Hindlimb muscle (tissue), 1 donor: ENCODE results near the gene KRTAP21-1. TPM values are rescaled to one million over a fixed set of nuclear protein-coding genes. Genes with fewer than 3 reads are reported as not detected.
"Not testable (repeated sequence)": the region's sequence is repeated elsewhere in the genome, so short reads cannot be mapped to it uniquely, and the experiment has no call there.

ENCODE experiments used
- DNase-seq: peaks from one replicate; pipeline ENCODE4 v3.0.0-alpha.2; 2013
- polyA plus RNA-seq: library from polyadenylated mRNA; unstranded; fragments of 120-200 nt; gene quantifications from one replicate; pipeline ENCODE4 v1.2.1, GENCODE V29; 2013; ENCODE audit not compliant: insufficient read length

The KRTAP21-1 gene
- polyA plus RNA-seq = not detected

- not testable (repeated sequence) for DNase-seq
These were observed at the start of gene KRTAP21-1 for GRCh38 chr21:30755328-30755727. Gene KRTAP21-1 (minus strand): TSS chr21:30755428. CDS start chr21:30755378, 50 bp downstream.

DNA sequence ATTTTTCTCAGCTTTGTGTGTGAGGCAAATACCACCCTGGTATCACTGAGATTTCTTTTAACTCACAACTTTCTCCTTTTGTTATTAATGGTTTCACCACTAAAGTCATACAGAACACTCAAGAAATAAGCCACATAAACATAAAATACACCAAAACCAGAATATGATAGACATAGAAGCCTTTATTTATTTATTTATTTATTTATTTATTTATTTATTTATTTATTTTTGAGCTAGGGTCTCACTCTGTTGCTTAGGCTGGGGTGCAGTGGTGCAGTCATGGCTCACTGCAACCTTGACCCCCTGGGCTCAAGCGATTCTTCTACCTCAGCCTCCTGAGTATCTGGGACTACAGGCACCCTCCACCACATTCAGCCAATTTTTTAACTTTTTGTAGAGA lies 45.4 kb upstream of the KRTAP21-1 start:
- DNase-seq = no peak

DNA sequence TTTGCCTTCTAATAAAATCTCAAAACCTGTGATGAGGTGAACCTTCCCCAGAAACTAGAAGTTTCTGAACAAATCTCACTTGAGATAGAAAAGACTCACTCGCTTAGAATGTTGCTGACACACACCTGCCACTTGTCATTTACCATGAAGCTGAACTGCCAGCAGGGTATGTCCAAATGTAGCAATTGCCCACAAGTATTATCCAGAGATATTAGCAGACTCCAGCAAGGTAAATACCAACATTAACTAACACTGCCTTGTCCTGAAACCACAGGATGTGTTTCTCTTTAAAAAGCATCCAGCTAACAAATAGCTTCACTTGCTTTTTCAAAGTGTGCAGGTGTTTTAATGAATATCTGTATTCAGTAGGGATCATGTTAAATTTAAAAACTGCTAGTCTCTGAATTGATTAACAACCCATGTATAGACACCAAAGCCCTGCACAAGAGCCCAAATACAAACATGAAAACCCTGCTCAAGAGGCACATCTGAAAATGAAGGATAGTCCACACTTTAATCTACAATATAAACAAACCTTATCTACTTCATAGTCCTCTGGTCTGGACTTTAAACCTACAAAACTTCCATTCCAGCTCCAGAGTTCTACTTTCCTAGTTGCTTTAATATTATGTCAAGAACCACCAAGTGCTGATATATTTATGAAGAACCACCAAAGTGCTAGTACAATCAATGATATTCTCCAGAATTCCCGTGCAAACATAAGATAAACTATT lies 38.5 kb upstream of the KRTAP21-1 start:
- no peak for DNase-seq

DNA sequence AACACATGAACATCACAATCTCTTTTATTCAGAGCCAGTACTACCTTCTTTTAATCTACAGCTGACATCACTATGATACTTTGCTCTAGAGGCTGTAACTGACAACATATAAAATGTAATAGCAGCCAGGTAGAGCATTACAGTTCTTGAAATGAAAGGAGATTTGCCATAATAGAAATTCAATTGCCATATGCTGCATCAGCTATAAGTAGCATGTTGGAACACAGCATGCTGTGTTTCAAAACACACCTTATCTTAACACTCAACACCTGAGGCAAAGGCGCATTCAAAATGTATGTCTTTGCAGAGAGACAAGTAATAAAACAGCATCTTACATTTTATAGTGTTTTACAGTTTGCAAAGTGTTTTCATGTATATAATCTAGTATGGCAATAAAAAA lies 24.0 kb upstream of the KRTAP21-1 start:
- DNase-seq = no peak

DNA sequence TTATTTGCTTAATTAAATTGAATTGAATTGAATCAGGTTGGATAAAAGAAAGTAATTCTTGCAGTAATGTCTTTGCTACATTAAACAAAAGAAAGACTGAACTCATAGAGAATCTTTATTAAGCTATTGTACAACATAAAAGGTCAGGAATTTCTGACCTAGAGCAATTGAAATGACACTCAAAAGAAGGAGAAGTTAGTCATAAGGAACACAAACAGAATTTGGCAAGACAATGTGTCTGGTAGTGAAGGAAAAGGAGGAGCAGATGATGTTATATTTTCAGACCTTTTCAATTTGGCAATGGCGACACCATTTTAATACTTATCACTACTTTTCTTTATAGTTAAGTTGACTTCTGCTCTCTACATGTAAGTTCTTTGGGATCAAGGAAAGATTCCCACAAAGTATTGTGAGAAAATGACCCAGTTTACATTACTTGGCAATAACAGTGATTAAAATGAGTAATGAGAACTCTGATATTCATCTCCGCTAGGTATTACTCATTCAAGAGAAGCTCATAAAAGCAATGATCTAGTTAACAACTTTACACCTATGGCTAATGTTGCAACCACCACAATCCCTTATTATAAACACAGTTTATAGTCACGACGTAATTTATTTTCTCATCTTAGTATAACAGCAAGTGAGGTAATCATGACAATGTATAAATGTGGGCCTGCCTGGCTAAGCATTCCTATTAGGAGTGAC lies 14.7 kb upstream of the KRTAP21-1 start:
- DNase-seq = no peak

DNA sequence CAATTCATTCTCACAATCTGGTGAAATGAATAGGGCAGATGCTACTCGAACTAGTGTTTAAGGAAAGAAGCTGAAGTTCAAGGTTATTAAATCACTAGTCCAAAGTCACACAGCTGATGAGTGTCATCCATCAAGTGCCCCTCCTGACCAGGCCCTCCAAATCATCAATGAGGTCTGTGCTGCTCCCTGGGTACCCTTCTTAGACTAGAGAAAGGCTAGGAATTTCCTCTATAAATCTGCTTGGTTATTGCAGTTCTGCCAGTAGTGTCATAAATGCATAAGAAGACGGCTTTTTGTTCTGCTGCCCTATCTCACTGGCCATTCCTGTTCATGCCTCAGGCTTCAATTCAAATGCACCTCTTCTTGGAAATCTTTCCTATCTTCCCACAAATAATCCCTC lies 5.5 kb upstream of the KRTAP21-1 start:
- no peak for DNase-seq

- peak; percentile 22 for DNase-seq
These were observed 3.1 kb upstream of the KRTAP21-1 start for GRCh38 chr21:30758306-30758705.

DNA sequence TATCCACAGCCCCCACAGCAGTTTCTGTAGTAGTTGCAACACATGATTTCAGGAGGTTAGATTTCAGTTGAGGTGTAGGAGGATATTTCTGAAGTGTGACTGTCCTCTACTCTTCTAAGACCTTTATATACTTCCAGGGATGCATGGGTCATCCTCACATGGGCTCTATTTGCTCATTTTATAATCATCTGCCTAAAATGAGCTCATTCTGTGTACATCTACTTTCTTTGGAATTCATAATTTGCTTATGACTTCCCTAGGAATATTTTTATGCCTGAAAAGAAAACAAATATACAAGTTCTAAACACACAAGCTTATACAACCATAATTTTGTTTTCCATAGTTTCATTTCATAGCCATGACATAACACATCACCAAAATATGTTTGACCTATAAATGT lies 8.1 kb downstream of the KRTAP21-1 start, which contains the start of gene KRTAP21-2:
KRTAP21-2 (minus strand) TSS at position 101 of the 400 bp plus-strand sequence; CDS start at position 44, 57 bp downstream.
- no peak for DNase-seq

- DNase-seq = no peak
These were observed 14.8 kb downstream of the KRTAP21-1 start for GRCh38 chr21:30740462-30740861.

DNA sequence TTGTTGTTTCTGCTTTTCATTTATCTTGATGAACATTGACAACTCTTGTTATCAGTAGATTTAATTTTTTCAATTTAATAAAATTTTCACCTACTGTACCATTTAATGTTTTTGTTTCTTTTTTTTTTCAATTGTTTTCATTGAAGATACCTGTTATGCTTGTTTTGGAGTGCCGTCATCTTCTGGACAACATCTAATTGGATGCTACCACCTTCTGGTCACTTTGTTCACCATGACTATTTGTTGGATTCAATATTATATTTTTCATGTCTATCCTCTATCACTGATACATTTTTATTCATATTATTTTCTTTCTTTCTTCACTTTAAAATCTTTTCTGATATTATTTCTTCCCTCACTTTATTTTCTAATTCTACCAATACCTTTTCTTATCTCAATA lies 22.2 kb downstream of the KRTAP21-1 start:
- no peak for DNase-seq

DNA sequence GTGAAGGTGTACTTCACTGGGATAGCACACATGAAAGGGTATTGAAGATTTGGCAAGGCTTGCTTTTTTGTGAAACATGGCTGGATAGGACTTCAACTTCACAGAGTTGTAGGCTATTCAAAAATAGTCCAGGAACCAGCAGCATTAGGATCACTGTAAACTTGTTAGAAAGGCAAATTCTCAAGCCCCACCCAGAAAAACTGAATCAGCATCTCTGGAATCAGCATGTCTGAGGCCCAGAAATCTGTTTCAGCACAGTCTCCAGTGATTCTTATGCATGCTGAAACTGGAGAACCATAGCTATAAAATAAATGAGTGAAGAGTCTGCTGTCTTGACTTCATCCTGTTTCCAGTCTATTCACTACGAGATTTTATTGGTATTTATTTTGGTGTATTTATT lies 28.5 kb downstream of the KRTAP21-1 start:
- no peak for DNase-seq

- no peak for DNase-seq
These were observed 35.8 kb downstream of the KRTAP21-1 start for GRCh38 chr21:30719401-30719800.

DNA sequence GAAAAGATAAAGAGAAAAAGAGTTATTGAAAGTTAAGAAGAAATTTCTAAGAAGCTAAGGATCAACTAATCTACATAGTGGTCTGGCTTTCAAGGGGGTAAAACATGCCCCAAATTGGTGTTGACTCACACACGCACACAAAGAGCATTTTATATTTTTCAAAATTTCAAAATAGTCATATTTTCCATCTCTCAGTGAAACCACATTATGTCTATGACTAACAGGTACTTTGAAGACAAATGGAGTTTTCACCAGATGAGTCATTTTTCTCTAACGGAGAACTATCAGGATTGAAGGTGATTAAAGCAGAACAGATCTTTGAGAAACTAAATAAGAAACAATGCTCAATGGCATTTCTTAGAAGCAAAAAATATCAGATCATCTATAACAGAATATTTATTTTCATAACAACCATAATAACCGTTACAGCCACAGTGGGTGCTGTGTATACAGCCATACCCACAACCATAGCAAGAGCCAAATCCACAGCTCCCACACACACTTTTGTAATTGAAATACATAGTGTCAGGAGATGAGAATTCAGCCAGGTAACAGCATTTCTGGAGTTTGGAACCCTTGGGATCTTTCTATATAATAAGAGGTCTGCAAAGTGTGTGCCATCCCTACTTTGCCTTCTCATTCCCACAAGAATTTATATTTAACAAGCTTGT lies 36.9 kb downstream of the KRTAP21-1 start, which contains the start of gene KRTAP21-3:
KRTAP21-3 (minus strand) TSS at position 539 of the 671 bp plus-strand sequence; CDS start at position 521, 18 bp downstream.
- no peak for DNase-seq

DNA sequence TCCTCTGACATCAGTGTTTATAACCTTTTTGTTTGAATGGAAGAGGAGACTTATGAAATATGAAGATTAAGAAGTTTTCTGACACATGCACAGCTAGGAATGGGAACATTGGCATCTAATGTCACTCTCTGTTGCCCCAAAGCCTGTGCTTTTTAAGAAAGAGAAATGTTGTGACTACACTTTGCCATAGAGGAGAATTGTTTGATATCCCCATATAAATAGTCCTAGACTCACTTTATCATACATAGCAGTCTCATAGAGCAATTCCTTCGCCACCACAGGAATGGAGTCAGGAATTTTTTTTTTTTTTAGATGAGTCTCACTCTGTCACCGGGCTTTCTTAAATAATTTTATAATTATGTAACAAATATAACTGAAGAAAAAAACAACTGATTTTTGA lies 38.1 kb downstream of the KRTAP21-1 start:
- DNase-seq = no peak

DNA sequence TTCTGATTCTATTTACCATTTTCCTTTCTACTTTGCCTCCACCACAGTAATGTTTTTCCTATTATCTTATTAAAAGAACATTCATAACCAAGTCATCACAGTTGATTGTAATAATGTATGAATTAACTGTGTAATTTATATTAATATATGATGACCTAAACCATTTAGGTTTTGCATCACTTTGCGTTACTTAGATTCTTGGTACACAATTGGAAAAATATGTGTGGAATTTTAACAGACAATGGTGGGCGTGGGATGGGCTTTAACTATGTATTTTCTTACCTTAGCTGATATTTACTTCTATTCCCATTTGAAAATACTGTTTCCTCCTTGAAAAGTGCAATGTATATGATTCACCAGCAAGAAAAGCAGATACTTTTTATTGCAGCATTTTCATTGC lies 40.3 kb downstream of the KRTAP21-1 start:
- no peak for DNase-seq

DNA sequence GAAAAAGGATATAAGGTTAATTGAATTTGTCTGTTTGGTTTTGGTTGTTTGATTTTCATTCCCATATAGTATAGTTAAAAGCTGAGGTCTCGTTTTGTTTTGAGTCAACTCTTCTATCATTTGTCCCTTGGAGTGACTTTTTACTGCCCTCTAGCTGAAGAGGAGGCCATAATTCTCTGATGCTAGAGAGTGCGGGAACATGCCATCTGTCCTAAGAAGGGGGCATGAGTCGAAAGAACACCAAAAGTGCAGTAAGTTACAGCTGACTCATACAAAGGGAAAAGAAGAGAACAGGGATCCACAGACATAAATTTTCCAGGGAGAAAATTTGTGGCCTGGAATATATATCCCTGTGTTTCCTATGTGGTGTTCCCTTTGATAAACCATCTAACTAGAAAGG lies 40.8 kb downstream of the KRTAP21-1 start:
- DNase-seq = no peak

DNA sequence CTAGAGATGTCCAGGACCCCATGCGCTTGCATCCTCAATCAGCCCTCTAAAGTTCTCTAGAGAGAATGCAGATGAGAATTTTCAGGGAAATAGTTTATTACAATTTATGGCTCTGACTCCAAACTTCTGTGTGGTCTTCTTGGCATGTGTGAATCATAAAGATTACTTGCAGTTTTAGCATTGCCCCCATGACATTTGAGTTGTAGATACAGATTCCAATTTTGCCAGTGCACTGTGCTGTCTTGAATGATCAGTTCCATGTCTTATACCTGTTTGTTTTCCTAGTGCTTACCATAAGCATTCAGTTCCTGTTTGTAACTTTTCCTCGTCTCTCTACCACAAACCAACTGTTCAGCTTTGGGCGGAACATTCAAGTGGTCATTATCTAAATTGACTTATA lies 41.5 kb downstream of the KRTAP21-1 start:
- DNase-seq = no peak

- DNase-seq = no peak
These were observed 44.7 kb downstream of the KRTAP21-1 start for GRCh38 chr21:30710499-30710898.

DNA sequence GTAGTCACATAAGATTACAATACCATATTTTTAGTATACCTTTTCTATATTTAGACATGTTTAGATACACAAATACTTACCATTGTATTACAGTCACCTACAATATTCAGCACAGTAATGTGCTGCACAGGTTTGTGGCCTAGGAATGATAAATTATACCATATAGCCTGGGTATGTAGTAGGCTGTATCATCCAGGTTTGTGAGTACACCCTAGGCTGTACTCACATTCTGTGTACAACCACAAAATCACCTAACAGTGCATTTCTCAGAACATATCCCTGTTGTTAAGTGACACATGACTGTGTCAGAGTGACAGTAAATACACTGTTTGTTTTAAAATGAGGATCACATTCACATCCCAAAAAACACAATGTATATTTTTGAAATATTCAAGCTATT lies 47.8 kb downstream of the KRTAP21-1 start:
- DNase-seq = no peak
